Stimulated activated CD8-positive, alpha-beta memory T cell treated with anti-CD3 and anti-CD28 coated beads, Interleukin-7, amount 100 ng/mL, for 4 hours (primary cell): ENCODE data around the gene BTBD18.

ENCODE experiments used
- DNase-seq, 2 donors: peaks; one replicate each; pipeline ENCODE4 v3.0.0-alpha.2; 2020; ENCODE audit warnings: low read depth in 2 of 2

The BTBD18 gene

GRCh38 chr11:57751676-57752253, at the start of gene BTBD18:
Gene BTBD18, minus strand, starts transcription at chr11:57751819. Its CDS starts 631 bp downstream, at chr11:57751188.
- no peak for DNase-seq

GRCh38 chr11:57801183-57801485, 49.5 kb upstream of the BTBD18 start:
- no peak for DNase-seq

- DNase-seq = no peak
Observed at GRCh38 chr11:57800444-57801182, 49.0 kb upstream of the BTBD18 start.

GRCh38 chr11:57798905-57799559, 47.4 kb upstream of the BTBD18 start:
- no peak for DNase-seq

GRCh38 chr11:57793351-57794115, 41.9 kb upstream of the BTBD18 start:
- no peak for DNase-seq

GRCh38 chr11:57792870-57793269, 41.3 kb upstream of the BTBD18 start:
- no peak for DNase-seq

GRCh38 chr11:57792060-57792541, 40.5 kb upstream of the BTBD18 start:
- DNase-seq = peak; percentile 79 to 80

- no peak for DNase-seq
Observed at GRCh38 chr11:57791321-57792059, 39.9 kb upstream of the BTBD18 start.

GRCh38 chr11:57788703-57789088, 37.1 kb upstream of the BTBD18 start:
- no peak for DNase-seq

- no peak for DNase-seq
Observed at GRCh38 chr11:57787920-57788702, 36.5 kb upstream of the BTBD18 start.

GRCh38 chr11:57787006-57787604, 35.5 kb upstream of the BTBD18 start:
- no peak for DNase-seq

- no peak for DNase-seq
Observed at GRCh38 chr11:57786436-57786835, 34.8 kb upstream of the BTBD18 start.

GRCh38 chr11:57785072-57785471, 33.5 kb upstream of the BTBD18 start:
- no peak for DNase-seq

- no peak for DNase-seq
Observed at GRCh38 chr11:57781529-57781943, 29.9 kb upstream of the BTBD18 start.

GRCh38 chr11:57779276-57779675, 27.7 kb upstream of the BTBD18 start:
- no peak for DNase-seq

GRCh38 chr11:57778318-57779037, 26.9 kb upstream of the BTBD18 start:
- DNase-seq = no peak

GRCh38 chr11:57777969-57778317, 26.3 kb upstream of the BTBD18 start:
- DNase-seq = no peak

GRCh38 chr11:57776577-57777210, 25.1 kb upstream of the BTBD18 start:
- DNase-seq = no peak

- DNase-seq = no peak
Observed at GRCh38 chr11:57776031-57776521, 24.5 kb upstream of the BTBD18 start.
